ENCODE measurements around the gene LENEP.

Gene LENEP

GRCh38 chr1:154960446-154961136 lies 32.8 kb upstream of the LENEP start:
- DNase-seq, result no peak

GRCh38 chr1:154961207-154962155 lies 31.9 kb upstream of the LENEP start, which contains the start of gene PYGO2:
Gene PYGO2 (minus strand): TSS chr1:154961782. CDS start chr1:154961576, 206 bp downstream.
- DNase-seq, result peak; percentile 94

GRCh38 chr1:154962156-154962749 lies 31.1 kb upstream of the LENEP start:
- DNase-seq, result no peak

- DNase-seq, result no peak
These were observed 30.5 kb upstream of the LENEP start for GRCh38 chr1:154962795-154963330.

- no peak for DNase-seq
These were observed 29.7 kb upstream of the LENEP start for GRCh38 chr1:154963643-154964042.

GRCh38 chr1:154964359-154964758 lies 29.0 kb upstream of the LENEP start:
- DNase-seq, result no peak

- no peak for DNase-seq
These were observed 27.3 kb upstream of the LENEP start for GRCh38 chr1:154966111-154966510.

- DNase-seq, result no peak
These were observed 25.9 kb upstream of the LENEP start for GRCh38 chr1:154967331-154967950.

- peak; percentile 76 for DNase-seq
These were observed 24.7 kb upstream of the LENEP start for GRCh38 chr1:154968731-154969130.

- DNase-seq, result no peak
These were observed 24.1 kb upstream of the LENEP start for GRCh38 chr1:154969246-154969645.

- DNase-seq, result peak; percentile 53
These were observed 23.4 kb upstream of the LENEP start for GRCh38 chr1:154969860-154970452.

GRCh38 chr1:154970631-154971340 lies 22.6 kb upstream of the LENEP start, which contains the start of gene SHC1:
Gene SHC1 (minus strand): TSS chr1:154970747. CDS start chr1:154970526, 221 bp downstream.
- peak; percentile 95 for DNase-seq

GRCh38 chr1:154971341-154971998 lies 21.9 kb upstream of the LENEP start:
- no peak for DNase-seq

GRCh38 chr1:154972213-154972516 lies 21.2 kb upstream of the LENEP start:
- no peak for DNase-seq

GRCh38 chr1:154972517-154973343 lies 20.7 kb upstream of the LENEP start:
- peak; percentile 56 for DNase-seq

GRCh38 chr1:154973344-154974101 lies 19.9 kb upstream of the LENEP start:
- peak; percentile 97 for DNase-seq

GRCh38 chr1:154974102-154974807 lies 19.1 kb upstream of the LENEP start, which contains the start of gene CKS1B:
Gene CKS1B (plus strand): TSS chr1:154974681. CDS start chr1:154974746, 65 bp downstream.
- DNase-seq, result peak; percentile 100

- DNase-seq, result peak; percentile 99
These were observed 18.5 kb upstream of the LENEP start for GRCh38 chr1:154974808-154975408.
